Adipose tissue (tissue), 3 donors: ENCODE measurements around the gene KRTAP5-1. TPM values are rescaled to one million over a fixed set of nuclear protein-coding genes. Genes with fewer than 3 reads are reported as not detected.

Experiments
- H3K27ac ChIP-seq: one replicate; pipeline ENCODE4 v1.5.1; 2013; ENCODE audit warnings: low read depth, low read length
- WGBS, 3 donors: extraction: QIAGEN DNeasy Blood & Tissue Kit; methylation state at CpG; one replicate each; pipeline ENCODE4 v1.1.7; 2013; 5-methylcytosine and 5-hydroxymethylcytosine counted together
- polyA plus RNA-seq, 3 donors: library from polyadenylated mRNA; stranded (reverse); fragments of 200-250 nt; gene quantifications; one replicate each; pipeline ENCODE4 v1.2.3, GENCODE V29; 2013
- donor health status: healthy with polysubstance abuse.
- donor health status: Bipolar disorder and iron deficiency.
- donor health status: healthy.

Gene KRTAP5-1
- polyA plus RNA-seq, 3 donors = not detected

DNA sequence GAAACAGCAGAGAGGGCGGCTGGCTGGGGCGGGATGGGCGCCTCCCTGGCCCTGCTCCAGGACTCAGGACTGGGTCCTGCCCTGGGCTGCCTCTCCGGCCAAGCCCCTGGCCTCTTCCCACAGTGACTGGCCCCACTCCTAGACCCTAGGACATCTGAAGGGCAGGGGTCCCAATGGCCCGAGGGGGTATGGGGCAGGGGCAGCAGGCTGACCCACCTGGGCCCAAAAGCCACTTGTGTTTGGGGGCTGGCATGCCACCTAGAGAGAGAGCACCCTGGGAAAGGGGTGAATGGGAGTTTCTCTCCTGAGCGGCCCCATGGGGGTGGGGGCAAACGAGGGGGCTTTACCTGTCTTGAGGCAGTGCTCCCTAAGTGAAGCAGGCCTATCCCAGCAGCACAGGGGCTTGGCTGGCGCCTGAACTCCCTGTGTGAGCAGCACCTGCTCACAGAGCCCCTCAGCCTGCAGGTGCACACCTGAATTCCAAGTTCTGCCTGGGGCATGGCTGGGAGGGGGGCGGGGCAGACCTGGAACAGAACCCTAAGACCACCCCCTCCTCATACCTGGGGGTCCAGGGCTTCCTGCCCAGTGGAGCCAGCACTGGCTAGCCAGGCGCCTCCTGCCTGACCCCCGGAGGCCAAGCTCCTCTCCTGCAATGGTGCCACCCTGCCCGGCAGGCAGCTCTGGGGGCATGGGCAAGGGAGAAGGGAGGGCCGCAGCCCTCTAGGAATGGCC is 29.9 kb downstream of the KRTAP5-1 start:
- no peak overlapping the region for H3K27ac ChIP-seq
- 71 to 80% (median 79%) methylated on average over 10 to 13 of the region's 13 CpGs for WGBS, 3 donors

DNA sequence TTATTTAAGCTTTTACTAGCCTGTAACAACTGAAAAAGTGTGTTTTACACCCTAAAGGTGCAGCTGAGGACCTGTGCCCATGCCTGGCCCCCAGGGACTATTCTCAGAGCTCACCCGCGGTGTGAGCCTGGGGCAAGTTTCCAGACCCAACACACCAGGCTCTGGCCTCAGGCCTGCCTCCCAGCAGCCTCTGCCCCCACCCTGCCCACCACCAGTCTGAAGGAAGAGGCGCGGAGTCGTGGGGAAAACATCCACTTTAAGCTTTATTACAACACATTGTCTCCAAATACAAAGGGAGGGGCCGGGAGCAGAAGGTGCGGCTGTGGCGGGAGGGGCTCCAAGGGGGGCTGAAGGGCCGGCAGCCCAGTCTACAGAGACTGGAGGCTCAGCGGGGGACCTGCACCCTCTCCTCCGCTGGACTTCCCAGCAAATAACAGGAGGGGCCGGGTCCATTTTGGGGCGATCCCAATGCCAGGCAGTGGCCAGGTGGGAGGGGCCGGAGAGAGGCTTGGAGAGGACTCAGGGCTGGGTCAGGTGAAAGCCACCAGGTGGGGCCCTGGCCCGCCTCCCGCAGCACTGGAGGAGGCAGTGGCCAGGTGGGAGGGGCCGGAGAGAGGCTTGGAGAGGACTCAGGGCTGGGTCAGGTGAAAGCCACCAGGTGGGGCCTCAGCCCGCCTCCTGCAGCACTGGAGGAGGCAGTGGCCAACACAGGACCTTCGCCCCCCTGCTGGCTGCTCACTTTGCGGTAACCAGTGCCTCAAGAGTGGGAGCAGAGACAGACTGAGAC is 31.1 kb downstream of the KRTAP5-1 start:
- WGBS, 3 donors = 44 to 66% (median 65%) methylated on average over 20 of the region's 20 CpGs
- no peak overlapping the region for H3K27ac ChIP-seq

DNA sequence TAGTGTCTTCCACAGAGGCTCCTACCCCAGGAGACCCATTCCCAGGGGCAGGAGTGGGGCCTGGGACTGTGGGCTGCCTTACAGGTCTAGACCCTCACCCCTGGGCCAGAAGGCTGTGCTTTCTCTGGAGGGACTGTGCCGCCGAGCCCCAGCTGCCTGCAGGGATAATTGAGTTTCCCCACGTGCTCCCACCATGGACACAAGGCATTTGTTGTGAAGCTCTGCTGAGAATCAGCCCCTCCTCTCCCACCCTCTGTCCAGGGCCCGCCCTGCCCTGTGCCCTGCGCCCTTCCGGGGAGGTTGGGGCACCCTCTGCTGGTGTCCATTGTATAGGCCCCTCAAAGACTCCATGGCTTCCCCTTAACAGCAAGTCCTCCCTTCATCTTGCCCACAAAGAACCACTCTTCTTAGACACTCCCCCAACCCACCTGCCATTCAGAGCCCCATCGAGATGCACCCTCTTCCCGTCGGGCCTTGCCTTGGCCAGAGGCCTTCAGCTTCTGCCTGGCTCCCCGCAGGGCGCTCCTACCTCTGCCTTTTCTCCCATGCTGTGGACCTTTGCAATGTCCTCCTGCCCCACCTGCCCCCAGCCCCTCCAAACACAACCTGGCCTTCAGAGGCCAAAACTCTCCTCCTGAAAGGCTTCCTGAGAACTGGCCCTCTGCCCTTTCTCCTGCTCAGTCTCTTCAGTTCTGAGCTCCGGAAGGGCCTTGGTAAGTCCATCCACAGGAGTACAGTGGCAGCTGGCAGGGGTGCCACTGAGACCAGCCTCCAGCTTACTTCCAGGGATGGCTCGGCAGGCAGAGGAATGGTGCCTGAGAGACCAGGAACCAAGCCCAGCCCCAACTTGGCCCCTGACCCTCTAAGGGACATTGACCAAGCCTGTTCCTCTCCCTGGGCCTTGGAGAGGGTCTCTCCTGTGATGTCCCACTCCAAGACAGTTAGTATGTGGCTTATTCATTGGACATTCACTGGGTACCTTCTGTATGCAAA is 35.4 kb downstream of the KRTAP5-1 start:
- H3K27ac ChIP-seq = no peak overlapping the region
- WGBS, 3 donors = 74 to 85% (median 80%) methylated on average over 13 of the region's 13 CpGs

DNA sequence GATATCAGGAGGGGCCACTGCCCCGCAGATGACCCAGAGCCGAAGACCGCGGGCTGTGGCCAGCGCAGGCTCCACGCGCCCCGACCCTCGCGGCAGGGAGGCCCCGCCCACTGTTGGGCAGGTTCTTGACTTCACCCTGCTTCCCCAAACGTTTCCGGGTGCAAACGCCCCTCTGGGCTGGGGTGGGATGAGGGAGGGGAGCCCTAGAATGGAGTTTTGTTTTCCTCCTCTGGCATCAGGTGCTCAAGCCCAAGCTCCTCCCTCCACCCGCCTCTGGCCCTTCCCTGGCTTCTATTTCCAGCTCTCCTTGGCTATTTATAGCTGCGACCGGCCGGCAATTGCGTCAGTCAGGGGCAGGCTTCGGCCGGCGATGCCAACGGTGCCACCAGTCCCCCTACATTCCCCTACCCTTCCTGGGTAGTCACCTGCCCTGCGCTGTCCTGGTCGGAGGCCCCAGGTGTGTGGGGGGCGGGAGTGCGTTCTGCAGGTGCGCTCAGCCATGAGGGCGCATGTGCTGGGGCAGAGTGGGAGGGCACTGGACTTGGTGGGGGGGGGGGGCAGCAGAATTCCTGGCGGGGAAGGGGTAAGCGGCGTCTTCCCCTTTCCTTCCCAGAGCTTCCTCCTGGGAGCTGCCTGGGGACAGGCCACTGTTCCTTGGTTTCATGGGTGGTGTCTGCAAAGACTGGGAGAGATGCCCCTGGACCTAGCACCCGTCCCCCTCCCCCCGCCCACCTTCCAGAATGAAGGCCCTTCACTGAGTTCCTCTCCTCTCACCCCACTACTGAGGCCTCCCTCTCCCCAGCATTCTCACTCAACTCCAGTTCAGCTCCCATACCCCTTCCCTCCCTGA is 36.6 kb downstream of the KRTAP5-1 start:
- no peak overlapping the region for H3K27ac ChIP-seq
- WGBS, 3 donors = 10 to 15% (median 11%) methylated on average over 33 to 34 of the region's 34 CpGs

DNA sequence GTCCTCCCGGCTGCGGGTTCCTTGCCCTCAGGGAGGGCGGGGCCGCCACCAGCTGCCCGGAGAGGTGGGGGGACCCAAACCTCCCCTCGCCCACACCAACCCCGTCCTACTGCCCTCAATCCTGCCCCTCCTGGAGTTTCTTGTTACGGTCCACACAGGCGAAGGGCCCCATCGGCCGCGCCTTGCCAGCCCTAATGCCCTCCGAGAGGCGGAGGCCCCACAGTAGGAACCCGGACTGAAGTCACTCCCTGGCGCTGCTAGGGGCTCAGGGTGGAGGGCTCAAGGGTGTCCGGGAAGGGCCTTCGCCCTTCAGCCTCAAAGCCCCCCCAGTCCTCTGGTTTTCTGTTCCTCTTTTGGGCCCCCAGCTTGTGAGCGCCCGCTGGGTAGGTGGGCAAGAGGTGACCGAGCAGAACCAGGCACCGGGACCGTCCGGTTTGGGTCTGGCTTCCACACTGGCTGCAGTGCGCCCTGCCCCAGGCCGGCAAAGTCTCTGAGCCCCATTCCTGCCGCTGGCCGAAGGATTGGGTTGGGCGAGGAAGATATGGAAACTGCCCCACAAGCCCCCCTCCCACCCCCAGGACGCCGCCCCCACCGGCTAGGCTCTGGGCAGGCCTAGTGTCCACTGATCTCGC is 37.5 kb downstream of the KRTAP5-1 start:
- 9 to 40% (median 10%) methylated on average over 33 of the region's 33 CpGs for WGBS, 3 donors
- no peak overlapping the region for H3K27ac ChIP-seq

DNA sequence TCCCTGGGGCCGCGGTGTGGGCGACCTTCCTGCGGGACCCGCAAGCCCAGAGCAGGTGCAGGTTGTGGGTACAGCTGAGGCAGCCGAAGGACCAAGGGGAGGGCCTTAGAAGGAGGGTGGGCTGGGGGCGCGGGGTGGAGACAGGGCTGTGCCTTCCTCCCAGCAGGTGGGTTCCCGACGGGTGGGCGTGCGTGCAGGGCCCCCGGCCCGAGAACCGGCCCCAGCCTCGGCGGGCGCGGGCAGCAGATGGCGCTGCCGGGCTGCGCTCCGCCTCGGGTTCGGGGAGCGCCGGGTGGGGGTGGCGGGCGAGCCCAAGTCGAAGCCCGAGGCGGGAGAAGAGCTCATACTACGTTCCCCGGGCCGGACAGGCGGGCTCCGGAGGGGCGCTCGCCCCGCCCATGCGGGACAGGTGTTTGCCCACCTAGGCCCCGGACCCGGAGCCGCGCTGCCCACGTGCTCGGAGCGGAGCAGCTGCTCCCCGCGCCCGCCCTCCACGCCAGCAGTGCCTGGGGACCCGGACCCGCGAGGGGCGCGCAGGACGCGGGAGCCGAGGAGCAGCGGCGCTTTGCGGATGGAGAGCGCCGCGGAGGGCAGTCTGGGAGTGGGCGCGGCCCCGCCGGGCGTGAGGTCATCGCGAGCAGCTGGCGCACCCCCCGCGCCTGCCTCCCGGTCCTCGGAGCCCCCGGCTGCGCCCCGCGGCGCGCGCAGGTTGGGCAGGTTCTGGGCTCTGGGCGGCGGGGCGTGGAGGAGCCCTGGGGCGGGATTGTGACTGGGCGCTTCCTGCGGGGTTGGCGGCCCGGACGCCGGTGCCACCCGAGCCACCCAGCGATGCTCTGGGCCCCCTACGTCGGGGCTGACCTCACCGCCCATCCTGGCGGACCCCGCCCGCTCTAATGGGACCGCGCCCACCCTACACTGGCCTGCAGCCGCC is 38.3 kb downstream of the KRTAP5-1 start:
- 1 to 4% (median 1%) methylated on average over 71 to 106 of the region's 106 CpGs for WGBS, 3 donors
- no peak overlapping the region for H3K27ac ChIP-seq

DNA sequence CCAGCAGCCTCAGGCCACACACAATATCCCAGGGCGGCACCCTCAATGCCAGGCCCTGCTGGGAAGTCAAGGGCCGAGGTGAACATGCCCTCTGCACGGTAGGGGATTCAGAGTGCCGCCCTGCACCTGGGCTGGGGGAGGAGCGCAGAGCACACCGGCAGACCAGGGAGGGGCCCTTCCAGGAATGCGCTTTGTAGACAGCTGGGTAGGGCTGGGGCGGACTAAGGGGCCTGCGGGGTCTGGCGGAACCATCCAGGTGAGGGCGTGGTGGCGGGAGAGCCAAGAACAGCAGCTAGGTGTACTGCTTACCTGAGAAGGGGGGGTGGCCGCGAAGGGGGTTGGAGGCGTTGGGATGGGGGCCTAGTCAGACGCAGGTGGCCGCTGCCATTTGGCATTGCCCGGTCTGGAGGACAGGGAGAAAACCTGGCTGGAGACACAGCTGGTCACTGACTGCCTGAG is 39.0 kb downstream of the KRTAP5-1 start:
- 14 to 20% (median 16%) methylated on average over 18 of the region's 18 CpGs for WGBS, 3 donors
- no peak overlapping the region for H3K27ac ChIP-seq

DNA sequence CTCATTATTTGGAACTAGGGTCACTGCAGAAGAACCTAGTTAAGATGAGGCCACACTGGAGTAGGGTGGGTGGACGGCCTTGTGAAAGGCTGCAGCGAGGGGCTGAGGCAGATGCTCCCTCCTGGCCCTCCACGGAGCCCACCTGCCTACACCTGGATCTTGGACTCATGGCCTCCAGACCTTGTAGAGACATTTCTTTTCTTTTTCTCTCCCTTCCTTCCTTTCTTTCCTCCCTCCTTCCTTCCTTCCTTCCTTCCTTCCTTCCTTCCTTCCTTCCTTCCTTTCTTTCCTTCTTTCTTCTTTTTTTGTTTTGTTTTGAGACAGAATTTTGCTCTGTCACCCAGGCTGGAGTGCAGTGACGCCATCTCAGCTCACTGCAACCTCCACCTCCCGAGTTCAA is 39.7 kb downstream of the KRTAP5-1 start:
- no peak overlapping the region for H3K27ac ChIP-seq
- 64 to 73% (median 73%) methylated on average over 5 of the region's 5 CpGs for WGBS, 3 donors

DNA sequence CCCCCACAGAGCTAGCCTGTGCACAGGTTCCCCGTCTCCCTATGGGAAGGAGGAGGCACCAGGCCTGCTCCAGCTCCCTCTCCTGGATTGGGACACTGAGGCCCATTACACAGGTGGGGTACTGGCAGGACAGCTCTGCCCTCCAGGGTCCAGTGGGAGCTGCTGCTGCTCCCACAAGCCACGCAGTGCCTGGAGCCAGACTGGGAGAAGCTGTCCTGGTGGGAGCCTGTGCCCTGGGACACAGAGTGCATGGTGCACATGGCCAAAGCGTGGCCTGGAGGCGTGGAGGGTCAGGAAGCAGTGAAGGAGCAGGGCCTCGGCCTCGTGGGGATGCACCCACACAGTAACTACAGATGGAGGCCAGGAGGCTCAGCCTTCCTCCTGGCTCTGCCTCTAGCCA is 40.5 kb downstream of the KRTAP5-1 start:
- H3K27ac ChIP-seq = no peak overlapping the region
- 80 to 87% (median 83%) methylated on average over 6 of the region's 6 CpGs for WGBS, 3 donors

DNA sequence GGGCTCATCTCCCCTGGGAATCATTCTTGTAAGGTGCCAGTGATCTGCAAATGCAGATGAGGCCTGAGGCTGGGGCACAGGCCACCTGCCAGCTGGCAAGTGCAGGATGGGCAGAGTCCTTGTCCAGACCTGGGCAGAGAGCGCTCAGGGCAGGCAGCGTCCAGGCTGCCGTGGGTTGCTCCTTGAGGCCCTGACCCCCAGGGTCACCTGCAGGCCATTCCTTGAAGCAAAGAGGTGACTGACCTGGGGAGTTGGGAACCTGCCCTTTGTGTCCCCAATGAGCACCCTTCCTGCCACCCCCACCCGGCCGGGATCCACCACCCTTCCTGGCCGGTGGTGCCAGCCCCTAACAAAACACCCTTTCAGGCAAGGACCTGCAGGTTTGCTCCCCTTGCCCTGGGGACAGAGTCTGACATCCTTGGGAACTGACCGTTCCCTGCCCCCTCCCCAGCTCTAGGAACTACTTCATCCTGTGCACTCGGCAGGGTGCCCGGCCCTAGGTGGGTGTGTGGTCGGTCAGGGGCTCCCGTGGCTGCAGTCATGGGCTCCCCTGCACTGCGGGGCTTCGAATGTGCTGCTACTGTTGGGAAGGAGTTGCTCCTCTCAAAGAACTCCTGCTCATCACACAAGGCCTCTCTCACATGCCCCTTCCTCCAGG is 41.3 kb downstream of the KRTAP5-1 start:
- WGBS, 3 donors = 71 to 80% (median 79%) methylated on average over 13 of the region's 13 CpGs
- H3K27ac ChIP-seq = no peak overlapping the region

DNA sequence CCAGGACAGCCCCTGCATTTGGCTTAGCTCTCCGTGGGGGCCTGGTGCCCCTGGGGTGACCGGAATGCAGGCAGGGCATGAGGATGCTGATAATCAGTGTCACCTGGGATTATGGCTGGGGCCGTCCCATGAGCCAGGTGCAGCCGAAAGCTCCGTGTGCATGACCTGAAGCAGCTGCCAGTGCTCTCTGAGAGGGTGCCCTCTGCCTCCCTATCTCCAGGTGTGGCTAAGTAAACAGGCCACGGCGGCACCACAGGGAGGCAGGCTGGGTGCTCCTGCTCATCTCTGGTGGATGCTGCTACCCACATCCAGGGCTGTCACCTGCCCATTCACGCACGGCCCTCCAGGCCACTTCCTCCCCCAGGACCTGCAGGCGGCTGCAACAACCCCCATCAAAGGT is 42.8 kb downstream of the KRTAP5-1 start:
- H3K27ac ChIP-seq = no peak overlapping the region

DNA sequence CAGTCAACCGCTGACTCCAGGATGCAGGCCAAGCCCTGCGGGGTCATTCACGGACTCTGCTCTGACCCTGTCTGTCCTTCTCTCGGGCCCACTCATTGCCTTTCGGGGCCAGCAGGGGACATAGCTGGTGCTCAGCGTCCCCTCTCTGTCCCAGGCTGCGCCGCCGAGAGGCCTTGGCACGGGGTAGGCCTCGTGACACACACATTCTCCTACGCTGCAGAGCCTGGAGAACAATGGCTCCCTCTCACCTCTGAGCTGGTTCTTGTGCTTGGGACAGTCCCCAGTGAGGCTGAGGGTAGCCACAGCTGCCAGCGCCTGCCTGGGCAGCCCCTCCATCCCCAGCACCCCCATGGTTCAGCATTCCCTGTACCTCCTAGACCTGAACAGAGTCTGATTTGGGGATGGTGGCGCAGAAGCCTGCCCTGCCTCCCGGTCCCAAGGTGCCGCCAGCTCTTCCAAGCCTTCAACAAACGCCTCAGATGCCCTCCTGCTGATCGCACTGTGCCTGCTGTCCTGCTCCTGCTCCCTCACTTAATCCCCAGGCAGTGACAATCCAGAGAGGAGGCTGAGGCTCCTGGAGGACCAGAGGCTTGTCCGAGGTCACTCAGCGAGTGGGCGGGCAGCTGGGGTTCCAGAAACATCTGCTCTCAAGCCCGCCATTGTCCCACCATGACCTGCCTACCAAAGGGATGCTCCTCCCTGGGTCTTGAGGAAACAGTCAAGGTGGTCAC is 43.4 kb downstream of the KRTAP5-1 start:
- no peak overlapping the region for H3K27ac ChIP-seq
- 86 to 88% (median 87%) methylated on average over 22 of the region's 22 CpGs for WGBS, 3 donors

More for the DNA sequence above, 42.8 kb downstream of the KRTAP5-1 start:
- WGBS, 3 donors = 53 to 67% (median 64%) methylated on average over 10 of the region's 10 CpGs

DNA sequence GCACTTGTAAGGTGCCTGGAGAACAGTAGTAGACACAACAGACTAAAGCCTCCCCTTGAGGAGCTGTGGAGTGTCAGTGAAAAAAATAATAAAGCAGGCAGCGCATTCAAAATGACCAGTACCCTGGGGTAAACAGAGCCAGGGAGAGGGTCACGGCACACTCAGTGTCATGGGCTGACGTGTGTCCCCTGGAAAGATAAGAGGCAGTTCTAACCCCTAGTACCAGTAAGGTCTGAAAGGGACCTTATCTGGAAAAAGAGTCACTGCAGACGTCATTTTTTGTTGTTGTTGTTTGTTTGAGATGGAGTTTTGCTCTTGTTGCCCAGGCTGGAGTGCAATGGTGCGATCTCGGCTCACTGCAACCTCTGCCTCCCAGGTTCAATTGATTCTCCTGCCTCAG is 45.0 kb downstream of the KRTAP5-1 start:
- whole genome bisulfite sequencing, 3 donors = 87 to 88% (median 88%) methylated on average over 6 of the region's 6 CpGs
- H3K27ac ChIP-seq = no peak overlapping the region

DNA sequence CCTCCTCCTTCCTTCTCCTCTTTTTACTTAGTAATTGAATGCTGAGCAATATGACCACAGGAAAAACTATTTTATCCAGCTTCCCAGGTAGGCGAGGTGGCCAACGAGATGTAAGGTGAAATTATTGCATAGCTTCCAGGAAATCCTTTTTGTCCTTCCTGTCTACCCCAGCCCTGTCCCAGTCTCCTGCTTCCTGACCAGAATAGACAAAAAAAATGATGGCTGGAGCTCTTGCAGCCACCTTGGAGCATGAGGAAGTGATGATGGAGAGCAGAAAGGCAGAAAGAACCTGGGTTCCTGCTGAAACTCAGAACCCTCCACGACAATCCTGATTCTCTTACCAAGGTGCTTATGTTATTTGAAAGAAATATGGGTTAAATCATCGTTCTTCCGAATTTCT is 46.9 kb downstream of the KRTAP5-1 start:
- no peak overlapping the region for H3K27ac ChIP-seq
- WGBS, 3 donors = 70 to 87% (median 77%) methylated on average over 5 of the region's 5 CpGs
